MCF 10A (cell line): Measurements from ENCODE around the gene DHX30. TPM values are rescaled to one million over a fixed set of nuclear protein-coding genes. Genes with fewer than 3 reads are reported as not detected.
"Not testable (repeated sequence)": the region's sequence is repeated elsewhere in the genome, so short reads cannot be mapped to it uniquely, and the experiment has no call there.

ENCODE experiments used
- BruUV-seq: library from RNA; stranded (reverse); fragments of 400-500 nt; replicated peaks from 2 replicates; lab custom pipeline; 2021; lab: Mats Ljungman, UMichigan
- CTCF ChIA-PET: fragments of 300-600 bp; sonication (Branson Sonifier 250); formaldehyde crosslinking; extraction: SDS; loops from one replicate; lab custom pipeline; 2021; ENCODE audit warnings: antibody characterized with exemption, inconsistent platforms; lab: Yijun Ruan, JAX
- POLR2A ChIA-PET: fragments of 300-600, 350-650 bp; sonication (Branson Sonifier 250); formaldehyde crosslinking; extraction: SDS; loops from one replicate; lab custom pipeline; 2020; ENCODE audit warnings: antibody characterized with exemption, inconsistent platforms; lab: Yijun Ruan, JAX
- DNase-seq: peaks from one replicate; pipeline ENCODE4 v3.0.0-alpha.2; 2018; ENCODE audit not compliant: unreplicated experiment
- H3K27ac Mint-ChIP-seq: one replicate; pipeline ENCODE4 v1.8.0; 2022; ENCODE audit warnings: mild to moderate bottlenecking, low read depth, mixed read lengths; ENCODE audit not compliant: unreplicated experiment
- H3K27me3 Mint-ChIP-seq: one replicate; pipeline ENCODE4 v1.8.0; 2022; ENCODE audit warnings: mixed read lengths; ENCODE audit not compliant: insufficient read depth, unreplicated experiment
- H3K36me3 Mint-ChIP-seq: one replicate; pipeline ENCODE4 v1.8.0; 2022; ENCODE audit warnings: mild to moderate bottlenecking, moderate library complexity, mixed read lengths; ENCODE audit not compliant: insufficient read depth, unreplicated experiment
- H3K4me1 Mint-ChIP-seq: one replicate; pipeline ENCODE4 v1.8.0; 2022; ENCODE audit warnings: mixed read lengths; ENCODE audit not compliant: insufficient read depth, unreplicated experiment
- H3K4me3 Mint-ChIP-seq: one replicate; pipeline ENCODE4 v1.8.0; 2022; ENCODE audit warnings: mild to moderate bottlenecking, moderate library complexity, mixed read lengths; ENCODE audit not compliant: unreplicated experiment
- H3K9me3 Mint-ChIP-seq: one replicate; pipeline ENCODE4 v1.8.0; 2022; ENCODE audit warnings: mixed read lengths; ENCODE audit not compliant: unreplicated experiment
- CTCF ChIP-seq: fragments of 200-600 bp; IDR thresholded peaks from one replicate; pipeline ENCODE4 v1.8.0; 2022; ENCODE audit warnings: antibody characterized with exemption, mild to moderate bottlenecking; ENCODE audit not compliant: unreplicated experiment
- intact Hi-C: fragments of 100-400 bp; cut with micrococcal nuclease; formaldehyde crosslinking; loops from 2 replicates; pipeline ENCODE4 v1.14.1; 2022
- total RNA-seq: library from RNA; stranded (reverse); gene quantifications from 2 replicates; pipeline ENCODE4 v1.2.3, GENCODE V29; 2022

The DHX30 gene
- total RNA-seq, 1 experiment from 2014 or later: 86.2 TPM

- ChIA-PET POLR2A (interaction anchor here (0.6 to 0.7 kb wide), 2 partner anchors 36 to 52 kb away, joined by 3 read pairs; no protein-coding TSS in a partner anchor), CTCF (interaction anchor here (0.6 to 0.9 kb wide), 5 partner anchors 17 to 1210 kb away, joined by 3 to 5 read pairs (median 4); no protein-coding TSS in a partner anchor)
- H3K27me3 Mint-ChIP-seq: no peaks in the 10 kb centered on the region
- no peaks in the 10 kb centered on the region for H3K4me1 Mint-ChIP-seq
- intact Hi-C loops: no loop called here
- no TSS peak for BruUV-seq
- peaks cover 43% of the 10 kb centered on the region for H3K36me3 Mint-ChIP-seq
- no peak for DNase-seq
- H3K4me3 Mint-ChIP-seq: no peak overlapping the region
- no peak overlapping the region for H3K27ac Mint-ChIP-seq
- no peak for TF ChIP-seq CTCF
- H3K9me3 Mint-ChIP-seq: no peaks in the 10 kb centered on the region
These were observed 79.4 kb downstream of the DHX30 start for GRCh38 chr3:47882338-47882737.

- Mint-ChIP-seq H3K27me3 (no peaks in the 10 kb centered on the region), H3K4me1 (no peaks in the 10 kb centered on the region), H3K4me3 (no peak overlapping the region), H3K36me3 (peaks cover 55% of the 10 kb centered on the region), H3K9me3 (no peaks in the 10 kb centered on the region), H3K27ac (no peak overlapping the region)
- CTCF ChIA-PET: interaction anchor here (1.3 kb wide), 1 partner anchor 47 kb away, joined by 4 read pairs; no protein-coding TSS in a partner anchor
- no peak for DNase-seq
- POLR2A ChIA-PET: no interaction called here
- intact Hi-C loops: no loop called here
- no TSS peak for BruUV-seq
- no peak for TF ChIP-seq CTCF
These were observed 81.7 kb downstream of the DHX30 start for GRCh38 chr3:47884603-47885002.

- Mint-ChIP-seq H3K4me3 (no peak overlapping the region), H3K27me3 (no peaks in the 10 kb centered on the region), H3K4me1 (no peaks in the 10 kb centered on the region), H3K27ac (no peak overlapping the region), H3K36me3 (peaks cover 58% of the 10 kb centered on the region), H3K9me3 (no peaks in the 10 kb centered on the region)
- intact Hi-C loops: no loop called here
- CTCF ChIA-PET: interaction anchor here (1.3 kb wide), 1 partner anchor 48 kb away, joined by 4 read pairs; no protein-coding TSS in a partner anchor
- no peak for TF ChIP-seq CTCF
- BruUV-seq: no TSS peak
- POLR2A ChIA-PET: no interaction called here
- no peak for DNase-seq
These were observed 82.2 kb downstream of the DHX30 start for GRCh38 chr3:47885168-47885567.

GRCh38 chr3:47887991-47888390 is 85.1 kb downstream of the DHX30 start:
- DNase-seq, intact Hi-C loops, H3K27me3 Mint-ChIP-seq, H3K9me3 Mint-ChIP-seq, H3K4me1 Mint-ChIP-seq, H3K4me3 Mint-ChIP-seq, BruUV-seq, H3K27ac Mint-ChIP-seq, CTCF ChIA-PET: not testable (repeated sequence)
- POLR2A ChIA-PET: interaction anchor here (0.6 to 0.7 kb wide), 2 partner anchors 11 to 1125 kb away, joined by 3 to 4 read pairs; no protein-coding TSS in a partner anchor
- peaks cover 70% of the 10 kb centered on the region for H3K36me3 Mint-ChIP-seq
